ENCODE results near the gene BAHCC1. TPM values are rescaled to one million over a fixed set of nuclear protein-coding genes. Genes with fewer than 3 reads are reported as not detected.

The BAHCC1 gene
- total RNA-seq, 1 experiment from 2014 or later: 0.17 TPM

GRCh38 chr17:81403671-81404534 is 8.6 kb downstream of the BAHCC1 start:
- DNase-seq: no peak
- Mint-ChIP-seq H3K9me3 (ENCODE audit: low read depth, unreplicated experiment) (no peaks in the 10 kb centered on the region), H3K27me3 (ENCODE audit: unreplicated experiment) (peaks cover 97% of the 10 kb centered on the region), H3K36me3 (ENCODE audit: insufficient read depth, unreplicated experiment) (peaks cover 8% of the 10 kb centered on the region), H3K4me1 (ENCODE audit: low read depth, unreplicated experiment) (peaks cover 29% of the 10 kb centered on the region), H3K4me3 (ENCODE audit: low read depth, unreplicated experiment) (no peak overlapping the region), H3K27ac (ENCODE audit: unreplicated experiment) (no peak overlapping the region)
- TF ChIP-seq CTCF (IDR thresholded peaks at IDR 0.05; ENCODE audit: unreplicated experiment): no peak
- intact Hi-C loops (cut with micrococcal nuclease; ENCODE audit: unreplicated experiment): no loop called here
- CTCF ChIA-PET: interaction anchor here (0.6 to 1.3 kb wide), 3 partner anchors 9 to 133 kb away, joined by 3 to 4 read pairs (median 3); partner anchors contain the start of gene BAHCC1
- BruUV-seq (replicated peaks): no TSS peak

DNA sequence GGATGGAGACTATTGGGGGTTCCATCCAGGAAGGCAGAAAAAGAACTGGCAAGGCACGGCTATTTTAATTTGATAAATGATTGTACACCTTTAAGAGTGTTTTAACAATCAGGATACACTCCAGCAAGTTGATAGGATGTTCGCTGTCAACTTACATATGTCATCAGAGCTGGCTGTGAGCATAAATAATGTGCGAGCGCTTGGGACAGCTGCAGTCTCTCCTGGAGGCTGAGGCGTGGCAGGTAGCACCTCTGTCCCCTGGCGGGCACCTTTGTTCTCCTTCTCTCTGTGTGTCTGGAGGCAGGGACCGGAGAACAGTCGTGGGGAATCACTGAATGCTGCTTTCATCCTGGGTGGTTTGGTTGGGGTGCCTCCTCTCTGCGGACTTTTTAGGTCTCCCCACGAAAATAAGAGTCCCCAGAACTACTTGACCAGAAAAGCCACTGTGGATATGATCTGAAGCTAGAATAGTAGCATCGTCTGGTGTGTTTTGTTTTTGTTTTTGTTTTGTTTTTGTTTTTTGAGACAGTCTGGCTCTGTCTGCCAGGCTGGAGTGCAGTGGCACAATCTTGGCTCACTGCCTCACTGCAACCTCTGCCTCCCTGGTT is 9.4 kb downstream of the BAHCC1 start:
- intact Hi-C loops (cut with micrococcal nuclease; ENCODE audit: unreplicated experiment): no loop called here
- peaks cover 30% of the 10 kb centered on the region for H3K4me1 Mint-ChIP-seq (ENCODE audit: low read depth, unreplicated experiment)
- H3K27ac Mint-ChIP-seq (ENCODE audit: unreplicated experiment): no peak overlapping the region
- H3K27me3 Mint-ChIP-seq (ENCODE audit: unreplicated experiment): peaks cover 98% of the 10 kb centered on the region
- CTCF ChIA-PET: interaction anchor here (0.6 to 1.3 kb wide), 3 partner anchors 10 to 26 kb away, joined by 3 to 6 read pairs (median 4); partner anchors contain the start of gene BAHCC1
- H3K4me3 Mint-ChIP-seq (ENCODE audit: low read depth, unreplicated experiment): no peak overlapping the region
- H3K36me3 Mint-ChIP-seq (ENCODE audit: insufficient read depth, unreplicated experiment): peaks cover 6% of the 10 kb centered on the region
- no peaks in the 10 kb centered on the region for H3K9me3 Mint-ChIP-seq (ENCODE audit: low read depth, unreplicated experiment)
- no peak for TF ChIP-seq CTCF (IDR thresholded peaks at IDR 0.05; ENCODE audit: unreplicated experiment)
- BruUV-seq (replicated peaks): no TSS peak
- no peak for DNase-seq

GRCh38 chr17:81405411-81405872 is 10.2 kb downstream of the BAHCC1 start:
- BruUV-seq (replicated peaks): no TSS peak
- CTCF ChIA-PET: interaction anchor here (0.6 kb wide), 2 partner anchors 25 to 64 kb away, joined by 3 to 6 read pairs; no protein-coding TSS in a partner anchor
- Mint-ChIP-seq H3K9me3 (ENCODE audit: low read depth, unreplicated experiment) (no peaks in the 10 kb centered on the region), H3K36me3 (ENCODE audit: insufficient read depth, unreplicated experiment) (peaks cover 6% of the 10 kb centered on the region), H3K27ac (ENCODE audit: unreplicated experiment) (no peak overlapping the region), H3K4me1 (ENCODE audit: low read depth, unreplicated experiment) (peaks cover 30% of the 10 kb centered on the region), H3K27me3 (ENCODE audit: unreplicated experiment) (peaks cover 93% of the 10 kb centered on the region), H3K4me3 (ENCODE audit: low read depth, unreplicated experiment) (no peak overlapping the region)
- intact Hi-C loops (cut with micrococcal nuclease; ENCODE audit: unreplicated experiment): no loop called here
- DNase-seq: no peak
- TF ChIP-seq CTCF (IDR thresholded peaks at IDR 0.05; ENCODE audit: unreplicated experiment): no peak

DNA sequence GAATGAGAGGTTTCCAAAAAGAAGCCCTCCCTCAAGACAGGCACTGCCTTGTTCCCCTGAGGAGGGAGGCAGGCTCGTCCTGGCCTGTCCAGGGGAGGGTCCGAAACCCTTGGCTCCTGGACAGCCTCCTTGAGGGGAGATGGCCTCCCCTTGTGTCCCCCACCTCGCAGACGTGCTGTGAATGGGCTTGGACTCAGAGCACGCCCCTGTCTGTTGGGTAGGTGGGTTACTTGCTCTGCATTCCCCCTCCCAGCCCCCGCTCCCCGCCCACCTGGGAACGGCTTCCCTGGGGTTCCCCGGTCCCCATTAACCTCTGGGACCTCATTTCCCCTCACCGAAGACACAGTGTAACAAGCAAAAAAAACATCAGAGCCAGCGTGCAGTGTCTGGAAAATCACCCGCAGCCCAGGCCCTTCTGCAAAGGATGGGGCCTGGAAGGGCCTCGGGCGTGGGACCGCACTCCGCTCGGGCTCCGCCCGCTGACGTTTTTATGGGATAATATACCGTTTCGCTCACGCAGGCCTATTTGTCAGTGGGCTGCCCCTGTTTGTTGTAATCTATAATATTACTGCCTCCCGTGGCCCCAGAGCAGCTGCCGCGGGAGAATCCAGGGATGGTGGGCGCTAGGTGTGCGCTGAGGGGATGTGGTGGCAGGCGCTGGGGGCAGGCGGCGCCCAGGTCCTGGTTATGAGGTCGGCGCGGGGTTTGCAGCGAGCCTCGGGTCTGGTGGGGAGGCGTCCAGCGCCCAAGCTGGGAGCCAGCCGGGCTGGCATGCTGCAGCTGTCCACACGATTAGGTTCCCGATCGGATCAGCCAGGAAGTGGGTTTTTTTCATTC is 11.1 kb downstream of the BAHCC1 start:
- peaks cover 6% of the 10 kb centered on the region for H3K36me3 Mint-ChIP-seq (ENCODE audit: insufficient read depth, unreplicated experiment)
- no TSS peak for BruUV-seq (replicated peaks)
- TF ChIP-seq CTCF (IDR thresholded peaks at IDR 0.05; ENCODE audit: unreplicated experiment): no peak
- no peak for DNase-seq
- H3K27me3 Mint-ChIP-seq (ENCODE audit: unreplicated experiment): peaks cover 84% of the 10 kb centered on the region
- intact Hi-C loops (cut with micrococcal nuclease; ENCODE audit: unreplicated experiment): no loop called here
- no peaks in the 10 kb centered on the region for H3K9me3 Mint-ChIP-seq (ENCODE audit: low read depth, unreplicated experiment)
- no peak overlapping the region for H3K4me3 Mint-ChIP-seq (ENCODE audit: low read depth, unreplicated experiment)
- H3K27ac Mint-ChIP-seq (ENCODE audit: unreplicated experiment): no peak overlapping the region
- CTCF ChIA-PET: no interaction called here
- H3K4me1 Mint-ChIP-seq (ENCODE audit: low read depth, unreplicated experiment): peaks cover 30% of the 10 kb centered on the region

Data from Calu3 (cell line).